ENCODE measurements around the gene PRDM5. TPM values are rescaled to one million over a fixed set of nuclear protein-coding genes. Genes with fewer than 3 reads are reported as not detected.

PRDM5 gene
- total RNA-seq, 1 donor from 2014 or later: not detected

DNA sequence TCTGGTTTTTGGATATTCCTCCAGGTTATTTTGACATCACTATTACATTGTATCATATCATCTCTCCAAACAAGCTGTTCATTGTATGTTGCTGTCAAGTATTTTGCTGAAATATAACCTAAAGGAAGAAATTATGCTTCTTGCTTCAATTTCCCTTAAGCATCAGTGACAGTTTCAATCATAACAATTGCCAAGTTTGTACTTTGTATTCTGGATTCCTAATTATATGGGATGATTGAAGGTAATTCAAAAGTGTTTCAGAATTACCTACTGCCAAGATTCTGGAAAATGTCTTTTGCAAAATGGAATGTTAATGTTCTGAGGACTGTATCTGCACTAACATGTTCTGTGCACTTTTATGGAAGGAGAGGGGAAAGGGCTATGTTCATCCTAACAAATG is 228.7 kb downstream of the PRDM5 start:
- intact Hi-C loops (cut with micrococcal nuclease): no loop called here
- no peaks in the 10 kb centered on the region for H3K36me3 Mint-ChIP-seq (ENCODE audit: low read depth)

GRCh38 chr4:120692964-120693363 is 229.6 kb downstream of the PRDM5 start:
- peaks cover 10% of the 10 kb centered on the region for H3K27me3 Mint-ChIP-seq
- H3K4me3 Mint-ChIP-seq: no peak overlapping the region
- no peak for DNase-seq
- H3K4me1 Mint-ChIP-seq: no peaks in the 10 kb centered on the region
- no peaks in the 10 kb centered on the region for H3K36me3 Mint-ChIP-seq (ENCODE audit: low read depth)
- H3K9me3 Mint-ChIP-seq: no peaks in the 10 kb centered on the region
- intact Hi-C loops (cut with micrococcal nuclease): no loop called here
- H3K27ac Mint-ChIP-seq: no peak overlapping the region

More for the DNA sequence above, 228.7 kb downstream of the PRDM5 start:
- H3K27me3 Mint-ChIP-seq: peaks cover 6% of the 10 kb centered on the region
- no peaks in the 10 kb centered on the region for H3K9me3 Mint-ChIP-seq
- H3K4me3 Mint-ChIP-seq: no peak overlapping the region
- H3K27ac Mint-ChIP-seq: no peak overlapping the region
- no peak for DNase-seq
- H3K4me1 Mint-ChIP-seq: no peaks in the 10 kb centered on the region

DNA sequence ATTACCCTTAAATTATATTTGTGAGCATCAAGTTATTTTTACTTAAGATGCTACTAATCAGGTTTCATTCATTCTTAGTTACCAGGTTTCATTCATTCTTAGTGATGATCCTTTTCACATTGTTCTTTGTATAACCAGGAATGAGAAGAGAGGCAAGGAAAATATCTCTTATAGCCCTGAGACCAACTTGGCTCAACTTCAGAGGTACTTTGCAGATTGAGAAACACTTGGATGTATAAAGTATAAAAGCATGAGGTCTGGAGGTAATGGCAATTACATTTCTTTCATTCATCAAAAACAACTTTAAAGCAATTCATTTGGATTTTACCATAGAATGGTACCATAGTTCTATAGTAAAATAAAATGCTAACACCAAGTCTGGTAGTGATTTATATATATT is 231.0 kb downstream of the PRDM5 start:
- H3K9me3 Mint-ChIP-seq: no peaks in the 10 kb centered on the region
- intact Hi-C loops (cut with micrococcal nuclease): no loop called here
- H3K27me3 Mint-ChIP-seq: peaks cover 12% of the 10 kb centered on the region
- no peak overlapping the region for H3K27ac Mint-ChIP-seq
- no peaks in the 10 kb centered on the region for H3K4me1 Mint-ChIP-seq
- no peak for DNase-seq
- no peaks in the 10 kb centered on the region for H3K36me3 Mint-ChIP-seq (ENCODE audit: low read depth)
- H3K4me3 Mint-ChIP-seq: no peak overlapping the region

DNA sequence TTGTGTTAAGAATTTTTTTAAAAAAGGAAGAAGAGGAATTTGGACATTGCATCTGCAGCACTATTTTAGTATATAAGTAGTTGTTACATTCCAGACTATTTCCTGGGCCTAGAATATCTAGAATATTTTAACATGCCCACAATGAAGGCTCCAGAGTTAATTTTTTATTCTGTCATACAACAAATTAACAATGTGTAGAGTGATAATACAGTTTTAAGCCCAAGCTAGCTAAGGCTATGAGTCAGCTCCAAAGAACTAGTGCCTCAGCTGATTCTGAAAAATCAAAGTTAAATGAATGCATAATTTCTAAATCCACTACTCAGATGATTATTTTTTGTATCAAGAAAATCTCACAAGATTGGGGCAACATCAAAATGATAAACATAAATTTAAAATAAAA is 231.4 kb downstream of the PRDM5 start:
- no peak overlapping the region for H3K27ac Mint-ChIP-seq
- intact Hi-C loops (cut with micrococcal nuclease): no loop called here
- no peaks in the 10 kb centered on the region for H3K36me3 Mint-ChIP-seq (ENCODE audit: low read depth)
- no peak for DNase-seq
- no peaks in the 10 kb centered on the region for H3K4me1 Mint-ChIP-seq
- H3K4me3 Mint-ChIP-seq: no peak overlapping the region
- H3K9me3 Mint-ChIP-seq: no peaks in the 10 kb centered on the region
- peaks cover 12% of the 10 kb centered on the region for H3K27me3 Mint-ChIP-seq

GRCh38 chr4:120688791-120689190 is 233.7 kb downstream of the PRDM5 start:
- no peak overlapping the region for H3K4me3 Mint-ChIP-seq
- intact Hi-C loops (cut with micrococcal nuclease): no loop called here

DNA sequence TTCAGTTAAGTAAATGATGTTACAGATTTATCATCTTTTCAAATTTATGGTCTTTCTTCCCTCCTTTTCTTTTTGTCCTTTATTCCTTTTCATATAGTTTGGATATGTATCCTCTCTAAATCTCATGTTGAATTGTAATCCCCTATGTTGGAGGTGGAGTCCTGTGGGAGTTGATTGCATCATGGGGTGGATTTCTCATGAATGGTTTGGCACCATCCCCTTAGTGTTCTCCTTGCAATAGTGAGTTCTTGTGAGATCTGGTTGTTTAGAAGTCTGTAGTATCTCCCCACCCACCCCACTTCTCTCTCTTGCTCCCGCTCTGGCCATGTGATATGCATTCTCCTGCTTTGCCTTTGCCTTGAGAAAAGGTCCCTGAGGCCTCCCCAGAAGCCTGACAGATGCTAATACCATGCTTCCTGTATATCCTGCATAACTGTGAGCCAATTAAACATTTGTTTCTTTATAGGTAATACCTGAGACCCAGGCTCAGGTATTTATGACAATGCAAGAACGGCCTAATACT is 236.7 kb downstream of the PRDM5 start:
- Mint-ChIP-seq H3K36me3 (ENCODE audit: low read depth) (no peaks in the 10 kb centered on the region), H3K27me3 (peaks cover 15% of the 10 kb centered on the region), H3K4me1 (no peaks in the 10 kb centered on the region), H3K4me3 (no peak overlapping the region), H3K9me3 (no peaks in the 10 kb centered on the region), H3K27ac (no peak overlapping the region)
- no peak for DNase-seq
- intact Hi-C loops (cut with micrococcal nuclease): no loop called here

More at GRCh38 chr4:120688791-120689190, 233.7 kb downstream of the PRDM5 start:
- Mint-ChIP-seq H3K27ac (no peak overlapping the region), H3K27me3 (peaks cover 12% of the 10 kb centered on the region), H3K36me3 (ENCODE audit: low read depth) (no peaks in the 10 kb centered on the region), H3K4me1 (no peaks in the 10 kb centered on the region), H3K9me3 (no peaks in the 10 kb centered on the region)
- DNase-seq: no peak

DNA sequence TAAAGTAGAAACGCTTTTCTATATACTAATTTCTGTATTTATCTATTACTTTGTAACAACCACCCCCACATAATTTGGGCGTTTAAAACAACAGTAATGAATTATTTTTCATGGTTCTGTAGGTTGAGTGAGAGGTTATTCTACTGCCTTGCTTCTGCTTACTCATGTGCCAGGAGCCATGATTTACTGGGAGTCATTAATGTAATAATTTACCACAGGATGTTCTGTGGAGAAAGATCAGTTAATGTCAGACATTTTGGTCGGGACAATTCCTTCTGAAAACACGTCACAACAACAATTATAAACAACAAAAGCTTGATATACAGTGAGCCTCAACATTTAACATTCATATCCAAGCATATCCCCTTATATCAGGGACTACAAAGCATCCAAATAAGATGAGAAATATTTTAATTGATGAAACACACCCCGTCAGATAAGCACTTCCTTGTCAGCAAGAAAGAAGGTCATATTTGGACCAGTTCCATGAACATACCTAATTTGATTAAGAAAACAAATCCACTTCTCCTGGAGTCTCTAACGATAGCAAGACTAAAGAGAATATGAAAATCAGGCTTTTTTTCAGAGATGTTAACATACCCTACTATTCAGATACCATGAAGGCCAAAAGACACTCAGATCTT is 238.5 kb downstream of the PRDM5 start:
- Mint-ChIP-seq H3K27ac (no peak overlapping the region), H3K36me3 (ENCODE audit: low read depth) (no peaks in the 10 kb centered on the region), H3K4me1 (no peaks in the 10 kb centered on the region), H3K4me3 (no peak overlapping the region), H3K27me3 (peaks cover 13% of the 10 kb centered on the region), H3K9me3 (no peaks in the 10 kb centered on the region)
- no peak for DNase-seq
- intact Hi-C loops (cut with micrococcal nuclease): no loop called here

DNA sequence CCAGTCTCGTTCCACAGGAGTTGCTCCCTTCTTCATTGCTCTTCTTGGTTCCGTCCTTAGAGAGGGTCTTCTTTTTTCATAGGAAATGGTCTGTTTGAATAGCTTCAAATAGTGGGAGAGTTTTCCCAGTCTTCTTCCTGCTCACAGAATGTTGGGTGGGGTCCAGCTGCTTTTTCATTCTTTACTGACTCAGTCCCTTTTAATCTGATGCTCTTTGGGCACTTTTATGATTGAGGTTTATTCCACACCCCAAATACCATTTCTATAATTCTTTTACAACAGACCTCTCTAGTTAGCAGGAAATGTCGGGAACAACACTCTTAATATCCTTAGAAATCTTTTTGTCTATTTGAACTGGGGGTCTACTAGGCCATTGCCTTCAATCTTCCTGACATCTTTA is 239.5 kb downstream of the PRDM5 start:
- no peak overlapping the region for H3K27ac Mint-ChIP-seq
- H3K36me3 Mint-ChIP-seq (ENCODE audit: low read depth): no peaks in the 10 kb centered on the region
- intact Hi-C loops (cut with micrococcal nuclease): no loop called here
- DNase-seq: no peak
- H3K27me3 Mint-ChIP-seq: peaks cover 6% of the 10 kb centered on the region
- no peak overlapping the region for H3K4me3 Mint-ChIP-seq
- no peaks in the 10 kb centered on the region for H3K9me3 Mint-ChIP-seq
- no peaks in the 10 kb centered on the region for H3K4me1 Mint-ChIP-seq

- peaks cover 8% of the 10 kb centered on the region for H3K27me3 Mint-ChIP-seq
- H3K4me1 Mint-ChIP-seq: no peaks in the 10 kb centered on the region
- intact Hi-C loops (cut with micrococcal nuclease): no loop called here
- H3K36me3 Mint-ChIP-seq (ENCODE audit: low read depth): no peaks in the 10 kb centered on the region
- H3K27ac Mint-ChIP-seq: no peak overlapping the region
- no peaks in the 10 kb centered on the region for H3K9me3 Mint-ChIP-seq
- DNase-seq: no peak
- H3K4me3 Mint-ChIP-seq: no peak overlapping the region
Measured at GRCh38 chr4:120680647-120681228, 241.8 kb downstream of the PRDM5 start.

DNA sequence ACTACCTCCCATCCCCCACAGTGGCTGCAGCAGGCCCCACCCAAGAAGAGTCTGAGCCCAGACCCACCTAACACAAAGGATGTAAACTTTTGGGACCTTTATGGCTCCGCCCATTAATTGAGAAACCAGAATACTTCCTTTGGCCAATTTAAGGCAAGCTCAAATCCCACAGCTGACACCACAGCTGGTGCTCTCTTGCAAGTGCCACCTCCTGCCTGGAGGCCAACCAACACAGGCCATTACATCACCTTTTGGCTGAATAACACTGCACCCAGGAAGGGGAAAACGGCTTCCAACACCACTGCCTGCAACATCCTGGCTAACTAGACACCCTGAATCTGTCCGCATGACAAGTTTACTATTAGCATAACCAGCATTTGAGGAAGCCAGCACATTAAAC is 248.8 kb downstream of the PRDM5 start:
- Mint-ChIP-seq H3K4me1 (no peaks in the 10 kb centered on the region), H3K9me3 (peaks cover 6% of the 10 kb centered on the region), H3K27ac (no peak overlapping the region), H3K4me3 (no peak overlapping the region), H3K27me3 (peaks cover 3% of the 10 kb centered on the region), H3K36me3 (ENCODE audit: low read depth) (no peaks in the 10 kb centered on the region)
- intact Hi-C loops (cut with micrococcal nuclease): no loop called here
- no peak for DNase-seq

GRCh38 chr4:120672558-120673147 is 249.9 kb downstream of the PRDM5 start:
- DNase-seq: no peak
- Mint-ChIP-seq H3K27me3 (peaks cover 3% of the 10 kb centered on the region), H3K4me1 (no peaks in the 10 kb centered on the region), H3K27ac (no peak overlapping the region), H3K36me3 (ENCODE audit: low read depth) (no peaks in the 10 kb centered on the region), H3K9me3 (peaks cover 6% of the 10 kb centered on the region), H3K4me3 (no peak overlapping the region)
- intact Hi-C loops (cut with micrococcal nuclease): no loop called here

DNA sequence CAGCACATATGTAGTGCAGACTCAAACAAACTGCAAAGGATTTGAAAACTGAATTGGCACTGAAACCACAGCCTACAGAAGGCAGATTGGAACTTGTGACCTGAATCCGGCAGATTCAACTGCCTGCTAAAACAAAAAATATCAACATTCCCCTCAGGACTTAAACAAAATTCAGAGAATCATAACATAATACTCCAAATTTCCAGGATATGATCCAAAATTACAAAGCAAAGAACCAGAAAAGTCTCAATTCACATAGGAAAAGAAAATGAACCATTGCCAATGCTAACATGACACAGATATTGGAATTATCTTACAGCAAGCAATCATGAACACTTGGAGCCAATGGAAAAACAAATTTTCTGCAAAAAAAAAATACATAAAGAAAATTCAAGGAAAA is 250.4 kb downstream of the PRDM5 start:
- H3K27ac Mint-ChIP-seq: no peak overlapping the region
- peaks cover 6% of the 10 kb centered on the region for H3K9me3 Mint-ChIP-seq
- no peak for DNase-seq
- no peaks in the 10 kb centered on the region for H3K4me1 Mint-ChIP-seq
- intact Hi-C loops (cut with micrococcal nuclease): no loop called here
- peaks cover 3% of the 10 kb centered on the region for H3K27me3 Mint-ChIP-seq
- no peak overlapping the region for H3K4me3 Mint-ChIP-seq
- no peaks in the 10 kb centered on the region for H3K36me3 Mint-ChIP-seq (ENCODE audit: low read depth)

DNA sequence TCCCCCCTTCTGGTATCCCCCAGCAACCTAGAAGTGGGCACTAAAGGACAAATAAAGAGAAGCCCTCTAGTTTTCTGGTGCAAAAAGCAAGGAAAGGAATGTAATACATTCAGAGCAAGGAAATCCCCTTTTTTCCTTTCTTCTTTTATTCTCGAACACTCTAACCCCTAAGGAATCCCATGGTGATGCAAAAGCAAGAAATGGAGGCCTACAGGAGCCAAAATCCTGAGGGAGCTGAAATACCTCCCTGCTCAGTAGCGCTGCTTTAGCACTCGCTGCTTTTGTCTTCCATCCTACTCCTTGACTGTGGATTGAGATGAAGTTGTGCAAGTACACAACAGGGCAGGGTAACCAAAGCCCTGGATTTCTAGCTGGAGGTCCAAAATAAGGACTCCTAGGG is 251.0 kb downstream of the PRDM5 start:
- Mint-ChIP-seq H3K4me3 (no peak overlapping the region), H3K27me3 (peaks cover 2% of the 10 kb centered on the region), H3K36me3 (ENCODE audit: low read depth) (no peaks in the 10 kb centered on the region), H3K4me1 (no peaks in the 10 kb centered on the region), H3K27ac (no peak overlapping the region), H3K9me3 (peaks cover 6% of the 10 kb centered on the region)
- intact Hi-C loops (cut with micrococcal nuclease): no loop called here
- DNase-seq: no peak

DNA sequence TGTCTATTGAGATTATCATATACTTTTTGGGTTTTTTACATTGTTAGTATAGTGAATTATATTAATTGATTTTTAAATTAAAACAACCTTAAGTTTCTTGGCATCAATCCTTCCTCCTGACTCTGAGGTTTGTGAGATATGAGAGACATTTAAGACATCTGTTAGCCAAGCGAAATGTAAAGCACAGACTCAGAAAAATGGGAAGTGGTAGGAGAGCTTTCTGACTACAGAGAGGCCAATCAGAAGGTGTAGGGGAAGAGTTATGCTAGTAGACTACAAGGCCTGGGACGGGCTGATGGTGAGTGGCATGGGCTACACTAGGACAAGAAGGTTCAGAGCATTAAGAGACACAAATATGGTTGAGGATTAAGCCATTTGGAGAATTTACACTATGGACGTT is 255.4 kb downstream of the PRDM5 start:
- Mint-ChIP-seq H3K27ac (no peak overlapping the region), H3K9me3 (peaks cover 4% of the 10 kb centered on the region), H3K4me1 (no peaks in the 10 kb centered on the region), H3K4me3 (no peak overlapping the region), H3K36me3 (ENCODE audit: low read depth) (no peaks in the 10 kb centered on the region), H3K27me3 (no peaks in the 10 kb centered on the region)
- DNase-seq: no peak
- intact Hi-C loops (cut with micrococcal nuclease): no loop called here
